Activated CD8-positive, alpha-beta T cell treated with anti-CD3 and anti-CD28 coated beads, Interleukin-2, amount 10 ng/mL, durations not matched to agents 7 days and 5 days (primary cell): ENCODE results near the gene PLEKHH3. TPM values are rescaled to one million over a fixed set of nuclear protein-coding genes. Genes with fewer than 3 reads are reported as not detected.
"Not testable (repeated sequence)": the region's sequence is repeated elsewhere in the genome, so short reads cannot be mapped to it uniquely, and the experiment has no call there.

Experiments
- ATAC-seq: fragments of 150-1000 bp; cut with Tn5 transposase; one replicate; pipeline ENCODE4 v1.10.0; 2021; ENCODE audit warnings: moderate library complexity
- CTCF ChIA-PET: fragments of 350-600 bp; sonication (Branson Sonifier 250); formaldehyde crosslinking; loops from one replicate; lab custom pipeline; 2021; ENCODE audit warnings: antibody characterized with exemption; lab: Charles Lee
- POLR2A ChIA-PET: fragments of 350-600 bp; sonication (Branson Sonifier 250); formaldehyde crosslinking; loops from one replicate; lab custom pipeline; 2021; ENCODE audit warnings: antibody characterized with exemption; lab: Charles Lee
- DNase-seq: peaks from one replicate; pipeline ENCODE4 v3.0.0-alpha.2; 2020
- H3K27ac Mint-ChIP-seq: one replicate; pipeline ENCODE4 v1.8.0; 2021; ENCODE audit warnings: mild to moderate bottlenecking, mixed read lengths
- H3K27me3 Mint-ChIP-seq: one replicate; pipeline ENCODE4 v1.8.0; 2021; ENCODE audit warnings: low read depth, mixed read lengths
- H3K36me3 Mint-ChIP-seq: one replicate; pipeline ENCODE4 v1.8.0; 2021; ENCODE audit warnings: low read depth, mixed read lengths
- H3K4me1 Mint-ChIP-seq: one replicate; pipeline ENCODE4 v1.8.0; 2021; ENCODE audit warnings: low read depth, mixed read lengths
- H3K4me3 Mint-ChIP-seq: one replicate; pipeline ENCODE4 v1.8.0; 2021; ENCODE audit warnings: mild to moderate bottlenecking, mixed read lengths
- H3K9me3 Mint-ChIP-seq: one replicate; pipeline ENCODE4 v1.8.0; 2022; ENCODE audit warnings: mixed read lengths; ENCODE audit not compliant: insufficient read depth
- total RNA-seq, 2 experiments: library from RNA; stranded (reverse); gene quantifications; one replicate each; pipeline ENCODE4 v1.2.3, GENCODE V29; 2021

The PLEKHH3 gene
- total RNA-seq, 2 experiments from 2014 or later = 0.79 to 1.2 TPM

- Mint-ChIP-seq H3K9me3 (no peaks in the 10 kb centered on the region), H3K27ac (no peak overlapping the region), H3K4me3 (peak overlapping the region; percentile 22), H3K27me3 (peaks cover 41% of the 10 kb centered on the region), H3K4me1 (peaks cover 25% of the 10 kb centered on the region), H3K36me3 (peaks cover 2% of the 10 kb centered on the region)
- ChIA-PET CTCF (interaction anchor here (0.8 to 4.1 kb wide), 2 partner anchors 10 to 90 kb away, joined by 3 to 22 read pairs; no protein-coding TSS in a partner anchor), POLR2A (interaction anchor here (1.7 kb wide), 1 partner anchor 10 kb away, joined by 5 read pairs; the partner anchor contains the start of gene TUBG2)
- no peak for DNase-seq
- ATAC-seq = no peak
Measured at GRCh38 chr17:42669705-42669976, 7.2 kb downstream of the PLEKHH3 start.

GRCh38 chr17:42667088-42667951, 9.5 kb downstream of the PLEKHH3 start:
- ChIA-PET POLR2A (interaction anchor here (0.9 kb wide), 1 partner anchor 11 kb away, joined by 3 read pairs; no protein-coding TSS in a partner anchor), CTCF (interaction anchor here (1.7 kb wide), 1 partner anchor 89 kb away, joined by 8 read pairs; the partner anchor contains the start of gene PSMC3IP)
- DNase-seq (no peak), ATAC-seq (no peak)
- Mint-ChIP-seq H3K27ac (no peak overlapping the region), H3K4me1 (peaks cover 17% of the 10 kb centered on the region), H3K36me3 (peaks cover 2% of the 10 kb centered on the region), H3K9me3 (no peaks in the 10 kb centered on the region), H3K27me3 (peaks cover 29% of the 10 kb centered on the region), H3K4me3 (no peak overlapping the region)

GRCh38 chr17:42666126-42666525, 10.7 kb downstream of the PLEKHH3 start:
- H3K9me3 Mint-ChIP-seq, H3K27ac Mint-ChIP-seq, ATAC-seq, H3K4me1 Mint-ChIP-seq, H3K4me3 Mint-ChIP-seq, H3K36me3 Mint-ChIP-seq, DNase-seq: not testable (repeated sequence)
- ChIA-PET POLR2A (interaction anchor here (0.9 kb wide), 1 partner anchor 12 kb away, joined by 3 read pairs; no protein-coding TSS in a partner anchor), CTCF (interaction anchor here (1.7 kb wide), 1 partner anchor 88 kb away, joined by 8 read pairs; the partner anchor contains the start of gene PSMC3IP)
- H3K27me3 Mint-ChIP-seq = peaks cover 19% of the 10 kb centered on the region

- CTCF ChIA-PET = no interaction called here
- H3K27ac Mint-ChIP-seq = no peak overlapping the region
- no peaks in the 10 kb centered on the region for H3K9me3 Mint-ChIP-seq
- ATAC-seq = no peak
- POLR2A ChIA-PET = no interaction called here
- no peak for DNase-seq
- no peak overlapping the region for H3K4me3 Mint-ChIP-seq
- H3K36me3 Mint-ChIP-seq = peaks cover 2% of the 10 kb centered on the region
- peaks cover 4% of the 10 kb centered on the region for H3K4me1 Mint-ChIP-seq
- peaks cover 15% of the 10 kb centered on the region for H3K27me3 Mint-ChIP-seq
Measured at GRCh38 chr17:42665581-42666001, 11.2 kb downstream of the PLEKHH3 start.

- POLR2A ChIA-PET = no interaction called here
- no peak overlapping the region for H3K27ac Mint-ChIP-seq
Measured at GRCh38 chr17:42660692-42661345, 16.0 kb downstream of the PLEKHH3 start.

GRCh38 chr17:42659932-42660274, 16.9 kb downstream of the PLEKHH3 start:
- not testable (repeated sequence) for H3K36me3 Mint-ChIP-seq, H3K9me3 Mint-ChIP-seq, H3K27me3 Mint-ChIP-seq, DNase-seq, ATAC-seq, H3K27ac Mint-ChIP-seq
- CTCF ChIA-PET = interaction anchor here (1.5 kb wide), 1 partner anchor 15 kb away, joined by 6 read pairs; no protein-coding TSS in a partner anchor
- peaks cover 22% of the 10 kb centered on the region for H3K4me1 Mint-ChIP-seq
- POLR2A ChIA-PET = interaction anchor here (1.3 kb wide), 1 partner anchor 10 kb away, joined by 5 read pairs; no protein-coding TSS in a partner anchor
- H3K4me3 Mint-ChIP-seq = peak overlapping the region; percentile 86

More at GRCh38 chr17:42660692-42661345, 16.0 kb downstream of the PLEKHH3 start:
- DNase-seq = no peak
- H3K36me3 Mint-ChIP-seq = peaks cover 3% of the 10 kb centered on the region
- H3K9me3 Mint-ChIP-seq = no peaks in the 10 kb centered on the region
- no peak for ATAC-seq
- peaks cover 18% of the 10 kb centered on the region for H3K4me1 Mint-ChIP-seq
- CTCF ChIA-PET = interaction anchor here (1.0 to 1.7 kb wide), 3 partner anchors 12 to 82 kb away, joined by 3 to 6 read pairs (median 3); no protein-coding TSS in a partner anchor
- peaks cover 2% of the 10 kb centered on the region for H3K27me3 Mint-ChIP-seq
- H3K4me3 Mint-ChIP-seq = no peak overlapping the region

- peaks cover 3% of the 10 kb centered on the region for H3K36me3 Mint-ChIP-seq
- H3K9me3 Mint-ChIP-seq = no peaks in the 10 kb centered on the region
- peaks cover 22% of the 10 kb centered on the region for H3K4me1 Mint-ChIP-seq
- ChIA-PET POLR2A (interaction anchor here (1.1 to 1.3 kb wide), 2 partner anchors 11 to 54 kb away, joined by 3 to 5 read pairs; no protein-coding TSS in a partner anchor), CTCF (interaction anchor here (0.8 kb wide), 1 partner anchor 75 kb away, joined by 3 read pairs; no protein-coding TSS in a partner anchor)
- H3K27me3 Mint-ChIP-seq = peaks cover 8% of the 10 kb centered on the region
- DNase-seq (peak; percentile 79), ATAC-seq (peak; percentile 82)
- H3K4me3 Mint-ChIP-seq = peak within 1 kb of the TSS; percentile 86
- H3K27ac Mint-ChIP-seq = peak within 1 kb of the TSS; percentile 82
Measured at GRCh38 chr17:42659079-42659931, 17.5 kb downstream of the PLEKHH3 start, which contains the start of gene TUBG2. TUBG2 (plus strand) TSS chr17:42659284; CDS start chr17:42659504, 220 bp downstream.

- Mint-ChIP-seq H3K9me3 (no peaks in the 10 kb centered on the region), H3K4me1 (peaks cover 25% of the 10 kb centered on the region), H3K4me3 (peak overlapping the region; percentile 15), H3K27ac (peak overlapping the region; percentile 1), H3K36me3 (peaks cover 3% of the 10 kb centered on the region), H3K27me3 (peaks cover 15% of the 10 kb centered on the region)
- ChIA-PET POLR2A (interaction anchor here (1.0 kb wide), 1 partner anchor 43 kb away, joined by 3 read pairs; no protein-coding TSS in a partner anchor), CTCF (interaction anchor here (0.9 kb wide), 1 partner anchor 80 kb away, joined by 4 read pairs; no protein-coding TSS in a partner anchor)
- ATAC-seq = no peak
- no peak for DNase-seq
Measured at GRCh38 chr17:42657824-42658588, 18.8 kb downstream of the PLEKHH3 start.

GRCh38 chr17:42655528-42655927, 21.3 kb downstream of the PLEKHH3 start:
- H3K27ac Mint-ChIP-seq = no peak overlapping the region
- POLR2A ChIA-PET = no interaction called here
- CTCF ChIA-PET = no interaction called here
- H3K36me3 Mint-ChIP-seq = peaks cover 3% of the 10 kb centered on the region
- H3K4me3 Mint-ChIP-seq = no peak overlapping the region
- ATAC-seq (no peak), DNase-seq (no peak)
- H3K9me3 Mint-ChIP-seq = no peaks in the 10 kb centered on the region
- peaks cover 25% of the 10 kb centered on the region for H3K4me1 Mint-ChIP-seq
- H3K27me3 Mint-ChIP-seq = peaks cover 18% of the 10 kb centered on the region
